Stimulated activated CD8-positive, alpha-beta memory T cell treated with anti-CD3 and anti-CD28 coated beads, Interleukin-4, amount 100 ng/mL, for 1 hour (primary cell): ENCODE measurements around the gene AGBL4.

Experiments used
- DNase-seq, 2 donors: peaks; one replicate each; pipeline ENCODE4 v3.0.0-alpha.2; 2020; ENCODE audit warnings: low read depth in 2 of 2, low spot score in 1 of 2

Gene AGBL4

GRCh38 chr1:48691429-48692001, 1332.2 kb downstream of the AGBL4 start:
- DNase-seq = no peak

- no peak for DNase-seq
Observed at GRCh38 chr1:48688102-48688760, 1335.5 kb downstream of the AGBL4 start.

DNA sequence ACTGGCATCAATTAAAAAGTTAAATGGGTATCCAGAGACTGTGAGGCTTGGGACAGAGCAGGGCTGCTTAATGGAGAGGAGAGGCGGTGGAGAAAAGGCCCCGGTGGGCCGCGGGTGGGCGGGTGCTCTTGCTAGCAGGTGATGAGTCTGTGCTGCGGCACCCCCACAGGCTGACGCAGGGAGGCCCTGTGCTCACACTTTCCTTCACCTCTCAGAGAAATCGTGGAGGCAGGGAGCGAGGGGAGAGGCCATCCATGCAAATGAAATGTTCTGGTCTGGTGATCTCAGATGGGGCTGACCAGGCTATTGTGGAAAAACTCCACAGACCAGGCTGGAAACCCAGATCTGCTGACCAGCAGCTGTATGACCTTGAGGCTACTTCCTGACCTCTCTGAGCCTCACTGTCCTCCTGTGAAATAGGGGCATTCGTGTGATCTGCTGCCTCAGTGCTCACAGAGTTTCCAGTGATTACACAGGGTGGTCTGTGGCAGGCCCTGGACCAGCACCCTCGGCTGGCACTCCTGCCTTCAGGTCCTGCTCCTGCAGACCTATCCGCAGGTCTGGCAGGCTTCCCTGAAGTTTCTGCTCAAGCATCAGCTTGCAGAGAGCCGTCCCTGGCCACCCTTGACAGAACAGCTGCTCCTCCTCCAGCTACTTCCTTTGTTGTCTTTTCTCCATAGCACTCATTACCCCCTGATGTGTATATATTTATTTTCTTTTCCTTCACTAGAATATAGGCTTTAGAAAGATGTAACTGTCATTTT, 1336.3 kb downstream of the AGBL4 start:
- no peak for DNase-seq

- no peak for DNase-seq
Observed at GRCh38 chr1:48686159-48686558, 1337.6 kb downstream of the AGBL4 start.

- DNase-seq = no peak
Observed at GRCh38 chr1:48684381-48684780, 1339.4 kb downstream of the AGBL4 start.

GRCh38 chr1:48683839-48684238, 1339.9 kb downstream of the AGBL4 start:
- no peak for DNase-seq

DNA sequence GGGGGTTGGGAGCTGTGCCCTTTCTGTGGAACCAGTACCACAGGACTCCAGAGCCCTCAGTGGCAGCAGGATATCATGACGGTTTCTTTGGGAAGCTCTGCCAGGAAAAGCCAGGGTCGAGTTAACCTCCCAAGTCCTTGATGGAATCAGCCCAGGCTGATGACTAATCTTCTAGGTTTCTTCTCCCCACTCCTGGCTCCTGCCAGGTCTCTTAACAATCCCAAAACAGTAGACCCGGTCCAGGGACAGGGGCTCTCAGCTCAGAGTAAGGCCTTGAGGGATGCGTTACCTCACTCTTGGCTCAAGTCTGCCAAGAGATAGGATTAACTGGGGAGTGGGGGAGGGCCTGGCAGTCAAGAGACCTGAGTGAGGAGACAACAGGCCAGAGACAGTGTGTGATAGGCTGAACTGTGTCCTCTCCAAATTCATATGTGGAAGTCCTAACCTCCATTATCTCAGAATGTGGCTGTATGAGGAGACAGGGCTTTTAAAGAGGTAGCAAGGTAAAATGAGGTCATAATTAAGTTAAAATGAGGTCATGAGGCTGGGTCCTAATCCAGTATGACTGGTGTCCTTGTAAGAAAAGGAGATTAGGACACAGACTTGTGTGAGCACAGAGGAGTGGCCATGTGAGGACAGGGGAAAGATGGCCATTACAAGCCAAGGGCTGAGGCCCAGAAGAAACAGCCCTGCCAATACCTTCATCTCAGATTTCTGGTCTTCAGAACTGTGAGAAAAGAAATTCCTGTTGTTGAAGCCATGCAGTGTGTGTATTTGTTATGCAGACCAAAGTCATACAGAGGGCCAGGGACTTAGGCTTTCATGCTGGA, 1342.1 kb downstream of the AGBL4 start:
- no peak for DNase-seq

GRCh38 chr1:48680411-48681035, 1343.2 kb downstream of the AGBL4 start:
- DNase-seq = no peak

DNA sequence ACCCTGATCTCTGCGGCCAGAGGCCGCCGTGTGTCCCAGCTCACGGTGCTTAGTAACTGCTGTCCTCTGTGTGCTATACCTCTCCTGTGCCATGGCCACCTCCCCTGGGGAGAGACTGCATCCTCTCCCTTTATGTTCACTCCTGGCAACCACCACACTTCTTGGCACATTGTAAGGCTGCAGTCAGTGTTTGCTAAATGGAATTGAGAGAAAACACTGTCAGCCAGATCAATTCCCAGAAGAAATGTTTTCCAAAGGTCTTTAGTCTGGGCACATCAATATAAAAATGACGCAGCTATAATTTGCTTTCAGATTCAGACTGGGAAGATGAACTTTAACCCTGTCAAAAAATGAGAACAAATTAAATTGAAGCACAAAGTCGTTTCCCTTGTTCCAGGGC, 1343.9 kb downstream of the AGBL4 start:
- no peak for DNase-seq

DNA sequence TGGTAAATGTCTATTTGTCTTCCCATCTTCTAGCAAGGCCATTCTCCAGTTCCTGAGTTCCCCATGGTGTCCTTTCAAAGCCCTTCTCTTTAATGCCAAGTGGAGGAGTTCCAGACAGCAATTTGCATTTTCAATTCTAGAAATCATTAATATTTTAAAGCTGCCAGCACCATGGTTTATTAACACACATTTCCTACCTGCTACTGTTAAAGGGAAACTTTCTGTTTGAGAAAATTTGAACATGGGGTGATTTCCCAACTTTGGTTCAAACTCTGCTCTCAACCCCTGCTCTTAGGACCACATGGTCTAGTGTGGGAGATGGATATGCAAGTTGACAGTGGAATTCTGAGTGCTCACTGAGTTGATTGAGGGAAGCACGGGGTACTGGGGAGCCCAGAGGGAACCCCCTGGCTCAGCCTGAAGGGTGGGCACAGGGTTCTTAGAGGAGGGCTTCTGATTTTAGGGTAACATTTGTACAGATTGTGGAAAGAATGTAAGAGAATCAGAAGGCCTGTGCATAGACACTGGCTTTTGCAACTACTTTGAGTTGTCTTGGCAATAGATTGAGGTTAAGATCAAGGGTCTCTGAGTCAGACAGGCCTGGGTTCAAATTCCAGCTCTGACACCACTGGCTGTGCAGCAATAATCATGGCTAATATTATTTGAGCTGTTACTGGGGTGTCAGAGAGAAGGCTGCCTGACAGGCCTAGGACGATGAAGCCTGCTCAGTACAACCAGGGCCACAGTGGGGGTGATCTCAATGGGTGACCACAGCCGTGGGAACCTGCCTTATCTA, 1344.8 kb downstream of the AGBL4 start:
- DNase-seq = no peak

DNA sequence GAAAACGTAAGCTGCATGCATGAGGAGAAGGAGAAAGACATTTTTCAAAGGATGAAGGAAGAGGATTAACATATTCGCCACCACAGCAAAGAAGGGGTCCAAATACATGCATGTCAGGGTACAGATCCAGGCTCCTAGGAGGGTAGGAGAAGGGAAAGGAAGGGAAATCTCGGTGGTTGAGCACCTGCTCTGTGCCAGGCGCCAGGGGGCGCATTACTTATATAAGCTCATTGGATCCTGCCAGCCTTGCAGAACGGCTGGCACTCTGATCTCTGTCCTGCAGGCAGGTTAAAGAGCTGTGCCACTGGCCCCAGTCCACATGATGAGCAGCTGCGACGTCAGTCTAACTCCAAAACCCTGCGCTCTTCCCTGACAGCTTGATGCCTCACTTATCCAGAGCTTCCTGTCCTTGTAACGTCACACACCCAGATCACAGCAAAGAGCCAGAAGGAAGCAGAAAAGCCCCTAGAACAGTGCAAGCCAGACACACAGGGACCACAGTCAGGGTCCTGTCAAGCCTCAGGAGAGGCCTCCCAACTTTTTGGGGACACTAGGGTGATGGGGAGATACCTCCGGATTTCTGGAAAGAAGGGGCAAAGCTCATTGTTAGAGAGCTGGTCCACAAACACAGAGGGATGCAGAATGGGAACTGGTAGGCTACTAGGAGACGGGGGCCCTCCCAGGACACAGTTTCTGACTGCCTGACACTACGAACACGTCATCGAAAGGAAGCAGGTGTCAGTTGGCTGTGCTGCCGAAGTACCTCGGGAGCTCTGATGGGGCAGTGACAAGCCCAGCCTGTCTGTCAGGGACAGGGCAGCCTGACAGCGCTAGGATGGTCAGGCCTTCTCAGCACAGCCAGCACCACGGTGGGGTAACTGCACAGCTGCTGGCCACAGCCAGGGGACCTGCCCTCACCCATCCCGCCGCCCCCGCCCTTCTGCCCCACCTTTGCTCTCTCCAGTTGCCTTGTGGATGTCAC, 1346.2 kb downstream of the AGBL4 start:
- DNase-seq = no peak

DNA sequence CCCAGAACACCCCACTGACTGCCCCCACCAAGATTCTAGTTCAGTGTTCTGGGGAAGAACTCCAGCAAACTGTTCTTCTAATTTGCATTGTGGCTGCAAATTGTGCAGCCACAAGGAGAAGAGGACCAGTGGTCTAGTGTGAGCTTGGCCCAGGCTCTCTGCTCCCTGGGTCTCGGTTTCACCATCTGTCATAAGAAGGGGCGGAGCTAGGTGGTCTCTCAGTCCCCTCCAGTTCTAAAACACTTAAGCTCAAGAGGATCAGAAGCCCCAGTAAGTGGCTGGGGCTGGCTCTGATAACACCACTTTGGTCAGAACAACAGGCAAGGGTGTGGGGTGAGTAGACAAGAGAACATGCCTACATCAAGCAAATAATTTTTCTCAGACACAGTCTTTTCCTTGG, 1346.9 kb downstream of the AGBL4 start:
- no peak for DNase-seq

DNA sequence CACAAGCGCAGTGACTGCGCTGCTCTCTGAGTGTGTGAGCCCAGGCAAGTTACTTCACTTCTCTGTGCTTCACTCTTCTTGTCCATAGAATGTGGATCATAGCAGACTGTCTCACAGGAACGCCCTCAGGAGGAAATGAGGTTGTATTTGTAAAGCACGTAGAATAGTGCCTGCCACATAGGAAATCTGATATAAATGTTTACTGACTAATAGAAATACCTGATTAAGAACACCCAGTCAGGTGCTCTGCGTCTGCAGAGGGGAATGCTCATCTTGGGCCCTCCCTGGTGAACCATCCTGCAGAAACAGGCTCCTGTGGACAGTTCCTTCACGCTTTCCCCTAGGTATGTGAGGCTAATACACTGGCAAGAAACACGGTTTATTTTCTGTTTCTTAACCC, 1347.4 kb downstream of the AGBL4 start:
- DNase-seq = no peak

DNA sequence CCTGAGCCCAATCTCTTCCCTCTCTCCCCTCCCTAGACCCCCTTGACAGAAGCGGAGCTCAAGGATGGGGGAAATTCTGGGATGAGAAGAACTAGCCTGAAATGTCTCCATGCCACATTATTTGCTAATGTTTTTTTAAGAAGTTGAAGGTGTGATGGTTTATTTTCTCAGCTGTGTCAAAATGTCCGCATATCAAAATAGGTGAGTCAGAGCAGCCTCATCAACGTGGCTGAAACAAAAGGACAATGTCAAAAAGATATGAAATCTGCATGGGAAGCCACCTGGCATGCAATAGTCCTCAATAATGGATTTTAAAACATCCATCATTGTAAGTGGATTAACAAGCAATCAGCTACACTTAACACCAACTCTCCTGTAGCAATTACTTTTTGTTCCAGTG, 1348.5 kb downstream of the AGBL4 start:
- no peak for DNase-seq

- DNase-seq = no peak
Observed at GRCh38 chr1:48674641-48675040, 1349.1 kb downstream of the AGBL4 start.

- DNase-seq = no peak
Observed at GRCh38 chr1:48673332-48674105, 1350.2 kb downstream of the AGBL4 start.

GRCh38 chr1:48671578-48671977, 1352.2 kb downstream of the AGBL4 start:
- DNase-seq = no peak

- DNase-seq = no peak
Observed at GRCh38 chr1:48670234-48671020, 1353.3 kb downstream of the AGBL4 start.
